Measurements from ENCODE around the gene RGS19. TPM values are rescaled to one million over a fixed set of nuclear protein-coding genes. Genes with fewer than 3 reads are reported as not detected.
"Not testable (repeated sequence)": the region's sequence is repeated elsewhere in the genome, so short reads cannot be mapped to it uniquely, and the experiment has no call there.

RGS19 gene
- total RNA-seq, 2 experiments from 2014 or later, result 9.7 to 14.8 TPM

DNA sequence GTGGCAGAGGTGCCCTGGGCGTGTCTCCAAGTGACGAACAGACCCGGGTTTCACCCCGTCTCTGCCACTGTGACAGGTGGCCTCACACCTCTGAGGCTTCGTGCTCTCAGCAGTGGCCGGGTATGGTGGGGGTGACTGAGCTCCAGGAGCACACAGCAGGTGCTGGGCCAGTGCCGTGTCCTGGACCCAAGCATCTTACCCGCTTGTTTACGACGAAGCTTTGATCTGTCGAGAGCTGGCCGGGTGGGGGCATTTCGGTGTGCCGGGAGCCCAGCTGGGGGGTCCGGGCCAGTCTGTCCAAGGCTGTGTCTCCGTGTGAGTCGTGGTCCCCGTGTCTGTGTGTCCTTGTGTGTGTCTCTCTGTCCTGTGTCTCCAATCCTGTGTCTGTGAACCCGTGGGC, 12.0 kb upstream of the RGS19 start:
- Histone ChIP-seq H3K27me3 (ENCODE audit: control insufficient read depth in 1 of 2, insufficient read depth in 2 of 2, low read length in 2 of 2) (no peaks in the 10 kb centered on the region), H3K36me3 (ENCODE audit: insufficient read depth, low read length) (no peaks in the 10 kb centered on the region), H3K9me3 (ENCODE audit: control insufficient read depth in 1 of 2, insufficient read depth in 1 of 2, low read length in 2 of 2) (peaks cover 8 to 20% of the 10 kb centered on the region in 2 experiments), H3K27ac (ENCODE audit: low read depth in 1 of 2, low read length in 2 of 2) (no peak overlapping the region), H3K4me3 (ENCODE audit: low read length) (no peak overlapping the region), H3K4me1 (ENCODE audit: insufficient read depth, low read length) (peaks cover 4% of the 10 kb centered on the region)
- POLR2A ChIA-PET, result no interaction called here
- no peak overlapping the region for H3K4me3 Mint-ChIP-seq
- H3K27ac Mint-ChIP-seq, result no peak overlapping the region
- H3K9me3 Mint-ChIP-seq, result no peaks in the 10 kb centered on the region
- DNase-seq, result no peak
- peaks cover 5% of the 10 kb centered on the region for H3K4me1 Mint-ChIP-seq (ENCODE audit: low read depth)
- CTCF ChIA-PET, result interaction anchor here (0.5 kb wide), 1 partner anchor 487 kb away, joined by 3 read pairs; no protein-coding TSS in a partner anchor
- TF ChIP-seq, protein P1, sequence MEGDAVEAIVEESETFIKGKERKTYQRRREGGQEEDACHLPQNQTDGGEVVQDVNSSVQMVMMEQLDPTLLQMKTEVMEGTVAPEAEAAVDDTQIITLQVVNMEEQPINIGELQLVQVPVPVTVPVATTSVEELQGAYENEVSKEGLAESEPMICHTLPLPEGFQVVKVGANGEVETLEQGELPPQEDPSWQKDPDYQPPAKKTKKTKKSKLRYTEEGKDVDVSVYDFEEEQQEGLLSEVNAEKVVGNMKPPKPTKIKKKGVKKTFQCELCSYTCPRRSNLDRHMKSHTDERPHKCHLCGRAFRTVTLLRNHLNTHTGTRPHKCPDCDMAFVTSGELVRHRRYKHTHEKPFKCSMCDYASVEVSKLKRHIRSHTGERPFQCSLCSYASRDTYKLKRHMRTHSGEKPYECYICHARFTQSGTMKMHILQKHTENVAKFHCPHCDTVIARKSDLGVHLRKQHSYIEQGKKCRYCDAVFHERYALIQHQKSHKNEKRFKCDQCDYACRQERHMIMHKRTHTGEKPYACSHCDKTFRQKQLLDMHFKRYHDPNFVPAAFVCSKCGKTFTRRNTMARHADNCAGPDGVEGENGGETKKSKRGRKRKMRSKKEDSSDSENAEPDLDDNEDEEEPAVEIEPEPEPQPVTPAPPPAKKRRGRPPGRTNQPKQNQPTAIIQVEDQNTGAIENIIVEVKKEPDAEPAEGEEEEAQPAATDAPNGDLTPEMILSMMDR (IDR thresholded peaks at IDR 0.05), result no peak
- no peaks in the 10 kb centered on the region for H3K36me3 Mint-ChIP-seq (ENCODE audit: low read depth)
- ATAC-seq (ENCODE audit: poor library complexity), result no peak
- H3K27me3 Mint-ChIP-seq, result no peaks in the 10 kb centered on the region
- intact Hi-C loops (cut with DNase I, micrococcal nuclease), result no loop called here

- Mint-ChIP-seq H3K27me3 (no peaks in the 10 kb centered on the region), H3K36me3 (ENCODE audit: low read depth) (no peaks in the 10 kb centered on the region), H3K4me1 (ENCODE audit: low read depth) (peaks cover 5% of the 10 kb centered on the region), H3K9me3 (no peaks in the 10 kb centered on the region), H3K4me3 (no peak overlapping the region), H3K27ac (no peak overlapping the region)
- CTCF ChIA-PET, result no interaction called here
- Histone ChIP-seq H3K9me3 (ENCODE audit: control insufficient read depth in 1 of 2, insufficient read depth in 1 of 2, low read length in 2 of 2) (peaks cover 8 to 20% of the 10 kb centered on the region in 2 experiments), H3K4me1 (ENCODE audit: insufficient read depth, low read length) (no peaks in the 10 kb centered on the region), H3K4me3 (ENCODE audit: low read length) (no peak overlapping the region), H3K27ac (ENCODE audit: low read depth in 1 of 2, low read length in 2 of 2) (no peak overlapping the region), H3K36me3 (ENCODE audit: insufficient read depth, low read length) (no peaks in the 10 kb centered on the region), H3K27me3 (ENCODE audit: control insufficient read depth in 1 of 2, insufficient read depth in 2 of 2, low read length in 2 of 2) (no peaks in the 10 kb centered on the region)
- TF ChIP-seq, protein P1 (IDR thresholded peaks at IDR 0.05), result no peak
- POLR2A ChIA-PET, result no interaction called here
- DNase-seq (no peak), ATAC-seq (ENCODE audit: poor library complexity) (no peak)
- intact Hi-C loops (cut with DNase I, micrococcal nuclease), result no loop called here
Measured at GRCh38 chr20:64090165-64090564, 10.8 kb upstream of the RGS19 start.

DNA sequence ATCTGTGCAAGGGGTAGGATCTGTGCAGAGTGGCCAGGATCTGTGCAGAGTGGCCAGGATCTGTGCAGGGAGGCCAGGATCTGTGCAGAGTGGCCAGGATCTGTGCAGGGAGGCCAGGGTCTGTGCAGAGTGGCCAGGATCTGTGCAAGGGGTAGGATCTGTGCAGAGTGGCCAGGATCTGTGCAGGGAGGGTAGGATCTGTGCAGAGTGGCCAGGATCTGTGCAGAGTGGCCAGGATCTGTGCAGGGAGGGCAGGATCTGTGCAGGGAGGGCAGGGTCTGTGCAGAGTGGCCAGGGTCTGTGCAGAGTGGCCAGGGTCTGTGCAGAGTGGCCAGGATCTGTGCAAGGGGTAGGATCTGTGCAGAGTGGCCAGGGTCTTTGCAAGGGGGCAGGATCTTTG, 9.3 kb upstream of the RGS19 start:
- H3K9me3 ChIP-seq (ENCODE audit: control insufficient read depth in 1 of 2, insufficient read depth in 1 of 2, low read length in 2 of 2), result peaks cover 8 to 20% of the 10 kb centered on the region in 2 experiments
- H3K4me3 Mint-ChIP-seq; H3K27me3 ChIP-seq (ENCODE audit: control insufficient read depth in 1 of 2, insufficient read depth in 2 of 2, low read length in 2 of 2); H3K4me3 ChIP-seq (ENCODE audit: low read length); H3K36me3 ChIP-seq (ENCODE audit: insufficient read depth, low read length); H3K4me1 ChIP-seq (ENCODE audit: insufficient read depth, low read length); H3K36me3 Mint-ChIP-seq (ENCODE audit: low read depth); H3K9me3 Mint-ChIP-seq; DNase-seq; H3K27ac ChIP-seq (ENCODE audit: low read depth in 1 of 2, low read length in 2 of 2); ATAC-seq (ENCODE audit: poor library complexity); H3K27ac Mint-ChIP-seq; POLR2A ChIA-PET; intact Hi-C loops (cut with DNase I, micrococcal nuclease); H3K27me3 Mint-ChIP-seq; CTCF ChIA-PET: not testable (repeated sequence)
- peaks cover 10% of the 10 kb centered on the region for H3K4me1 Mint-ChIP-seq (ENCODE audit: low read depth)

DNA sequence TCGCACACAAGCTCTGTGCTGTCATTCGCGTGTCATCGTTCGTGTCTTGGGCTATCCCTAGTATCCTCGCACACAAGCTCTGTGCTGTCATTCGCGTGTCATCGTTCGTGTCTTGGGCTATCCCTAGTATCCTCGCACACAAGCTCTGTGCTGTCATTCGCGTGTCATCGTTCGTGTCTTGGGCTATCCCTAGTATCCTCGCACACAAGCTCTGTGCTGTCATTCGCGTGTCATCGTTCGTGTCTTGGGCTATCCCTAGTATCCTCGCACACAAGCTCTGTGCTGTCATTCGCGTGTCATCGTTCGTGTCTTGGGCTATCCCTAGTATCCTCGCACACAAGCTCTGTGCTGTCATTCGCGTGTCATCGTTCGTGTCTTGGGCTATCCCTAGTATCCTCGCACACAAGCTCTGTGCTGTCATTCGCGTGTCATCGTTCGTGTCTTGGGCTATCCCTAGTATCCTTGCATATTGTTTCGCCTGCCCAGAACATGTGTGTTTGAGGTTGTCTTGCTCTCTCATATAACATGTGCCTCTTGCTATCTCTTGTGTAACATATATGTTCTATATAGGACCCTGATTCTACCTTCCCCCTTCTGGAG, 8.0 kb upstream of the RGS19 start:
- POLR2A ChIA-PET; H3K27ac ChIP-seq (ENCODE audit: low read depth in 1 of 2, low read length in 2 of 2); H3K27ac Mint-ChIP-seq; H3K27me3 Mint-ChIP-seq; intact Hi-C loops (cut with DNase I, micrococcal nuclease); H3K27me3 ChIP-seq (ENCODE audit: control insufficient read depth in 1 of 2, insufficient read depth in 2 of 2, low read length in 2 of 2); H3K4me3 Mint-ChIP-seq; H3K9me3 Mint-ChIP-seq; ATAC-seq (ENCODE audit: poor library complexity); H3K4me3 ChIP-seq (ENCODE audit: low read length); DNase-seq; H3K36me3 ChIP-seq (ENCODE audit: insufficient read depth, low read length); H3K36me3 Mint-ChIP-seq (ENCODE audit: low read depth): not testable (repeated sequence)
- peaks cover 8 to 20% of the 10 kb centered on the region in 2 experiments for H3K9me3 ChIP-seq (ENCODE audit: control insufficient read depth in 1 of 2, insufficient read depth in 1 of 2, low read length in 2 of 2)
- CTCF ChIA-PET, result interaction anchor here (1.6 kb wide), 1 partner anchor 18 kb away, joined by 4 read pairs; no protein-coding TSS in a partner anchor
- H3K4me1 ChIP-seq (ENCODE audit: insufficient read depth, low read length), result peaks cover 19% of the 10 kb centered on the region
- peaks cover 18% of the 10 kb centered on the region for H3K4me1 Mint-ChIP-seq (ENCODE audit: low read depth)
